HG03521 (cell line): ENCODE results near the gene ANKRD36C.
"Not testable (repeated sequence)": the region's sequence is repeated elsewhere in the genome, so short reads cannot be mapped to it uniquely, and the experiment has no call there.

Source experiments
- ATAC-seq: cut with Tn5 transposase; IDR thresholded peaks from one replicate; pipeline ENCODE4 v1.9.1; 2021; ENCODE audit warnings: mild to moderate bottlenecking, moderate library complexity; ENCODE audit not compliant: unreplicated experiment

ANKRD36C gene

DNA sequence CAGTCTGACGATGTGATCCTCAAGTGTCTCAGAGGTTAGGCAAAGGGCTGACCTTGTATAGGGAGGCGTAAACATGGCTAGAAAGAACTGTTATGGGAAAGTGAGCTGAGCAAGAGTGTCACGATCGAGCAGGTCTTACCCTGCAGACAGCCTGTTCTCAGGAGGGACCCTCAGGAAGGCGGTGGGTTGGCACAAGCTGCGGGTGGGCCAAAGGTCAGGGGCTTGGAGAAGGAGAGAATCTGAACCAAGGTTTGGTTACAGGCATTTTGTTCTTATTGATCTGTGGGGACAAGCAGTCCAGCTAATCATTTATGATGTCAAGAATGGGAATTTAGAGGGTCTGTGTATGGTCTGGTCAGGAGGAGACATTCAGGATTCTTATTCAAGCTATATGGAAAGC, 16.4 kb upstream of the ANKRD36C start:
- not testable (repeated sequence) for ATAC-seq

DNA sequence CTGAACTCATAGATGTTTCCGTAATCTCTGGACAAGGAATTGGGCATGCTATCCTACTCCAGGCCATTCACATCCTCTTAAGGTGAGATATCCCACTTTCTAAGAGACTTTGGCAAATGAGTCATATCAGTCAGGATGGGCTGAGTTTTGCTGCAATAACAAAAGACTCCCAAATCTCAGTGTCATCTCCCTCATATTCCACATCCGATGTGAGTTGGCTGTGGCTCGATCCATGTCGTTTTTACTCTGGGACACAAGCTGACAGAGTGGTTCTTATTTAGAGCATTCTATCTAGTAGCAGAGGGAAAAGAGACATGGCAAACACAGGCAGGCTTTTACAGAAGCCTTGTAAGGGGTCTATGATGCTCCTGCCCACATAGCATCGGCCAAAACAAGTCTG, 14.6 kb upstream of the ANKRD36C start:
- not testable (repeated sequence) for ATAC-seq

DNA sequence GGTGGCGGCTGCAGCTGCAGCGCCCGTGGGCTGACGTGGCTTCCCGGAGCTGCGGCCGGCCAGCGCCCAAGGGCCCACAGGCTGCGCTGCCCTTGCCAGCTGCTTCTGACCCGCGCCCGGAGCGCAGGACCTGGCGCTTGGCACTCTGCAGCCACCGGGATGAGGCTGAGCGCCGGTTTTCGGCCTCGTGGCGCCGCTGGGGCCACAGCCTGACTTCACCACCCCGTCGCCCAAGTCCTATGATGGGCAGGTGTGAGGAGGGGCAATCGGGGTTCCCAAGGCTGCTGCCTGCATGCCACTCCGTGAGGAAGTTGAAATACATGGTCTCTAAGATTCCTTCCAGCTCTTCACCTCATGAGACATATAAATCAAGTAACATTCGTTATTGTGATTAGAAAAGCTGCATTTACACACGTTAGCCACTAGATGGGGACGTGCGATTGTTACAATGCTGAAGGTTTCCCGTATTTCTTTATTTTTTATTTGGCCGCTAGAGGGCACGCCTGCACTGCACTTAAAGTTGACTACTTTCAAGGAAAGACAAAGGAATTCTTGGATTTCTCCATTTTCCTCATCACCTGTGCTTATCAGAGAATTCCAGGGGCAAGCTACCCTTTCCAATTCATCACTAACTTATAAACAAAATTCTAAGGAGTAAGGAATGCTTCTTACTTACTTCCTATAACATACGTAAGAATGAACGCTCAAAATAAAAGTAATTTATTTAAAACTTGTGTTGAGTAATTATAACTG, 1.1 kb upstream of the ANKRD36C start:
- ATAC-seq: not testable (repeated sequence)

DNA sequence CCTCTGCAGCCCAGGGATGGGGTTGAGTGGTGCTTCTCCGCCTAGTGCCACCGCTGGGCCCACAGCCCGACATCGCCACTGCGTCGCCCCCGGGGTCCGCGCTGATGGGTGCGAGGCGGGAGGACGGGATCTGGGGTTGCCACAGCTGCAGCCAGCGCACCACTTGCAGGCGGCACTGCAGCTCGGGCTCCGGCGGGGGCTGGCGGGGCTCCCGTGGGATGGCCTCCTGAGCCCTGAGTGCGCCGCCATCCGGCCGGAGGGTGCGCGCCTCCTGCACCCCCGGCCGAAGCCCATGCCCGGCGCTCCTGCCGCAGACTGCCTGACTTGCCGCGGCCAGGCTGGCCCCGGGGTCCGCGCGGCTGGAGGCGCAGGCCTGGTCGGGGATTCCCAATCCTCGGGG, 478 bp upstream of the ANKRD36C start:
- peak; percentile 43 for ATAC-seq

DNA sequence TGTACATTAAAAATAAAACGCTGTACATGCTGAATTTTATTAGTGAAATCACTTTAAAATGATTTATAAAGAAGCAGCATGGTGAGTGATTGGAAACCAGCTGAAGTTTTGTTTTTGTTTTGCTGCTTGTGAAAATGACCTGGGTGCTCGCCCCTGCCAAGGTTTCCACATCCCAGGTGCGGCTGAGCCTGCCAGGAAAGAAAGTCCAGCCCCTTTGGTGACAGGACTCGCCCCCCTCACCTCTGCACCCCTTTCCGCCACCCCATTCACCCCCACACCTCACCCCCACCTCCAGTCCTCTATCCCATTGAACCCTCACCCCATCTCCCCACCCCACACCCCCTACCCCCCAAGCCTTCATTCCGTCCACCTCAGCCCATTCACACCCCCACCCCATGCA, 740 bp downstream of the ANKRD36C start:
- not testable (repeated sequence) for ATAC-seq

DNA sequence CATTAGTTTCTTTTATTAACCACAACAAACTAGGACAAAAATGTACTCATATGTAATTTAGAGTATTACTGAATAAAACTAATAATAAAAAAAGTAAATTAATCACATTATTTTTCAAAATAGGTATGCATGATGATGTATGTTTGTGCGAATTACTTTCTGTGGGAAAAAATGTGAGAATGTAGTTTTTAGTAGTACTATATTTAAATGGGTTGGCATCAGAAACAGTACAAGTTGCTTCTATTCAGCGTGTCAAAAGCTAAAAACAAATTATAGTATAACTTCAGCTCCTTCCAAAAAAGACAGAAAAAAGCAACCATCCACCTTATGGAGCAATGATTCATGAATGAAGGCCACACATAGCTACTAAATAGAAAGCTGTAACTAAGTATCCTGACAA, 40.0 kb downstream of the ANKRD36C start:
- not testable (repeated sequence) for ATAC-seq

DNA sequence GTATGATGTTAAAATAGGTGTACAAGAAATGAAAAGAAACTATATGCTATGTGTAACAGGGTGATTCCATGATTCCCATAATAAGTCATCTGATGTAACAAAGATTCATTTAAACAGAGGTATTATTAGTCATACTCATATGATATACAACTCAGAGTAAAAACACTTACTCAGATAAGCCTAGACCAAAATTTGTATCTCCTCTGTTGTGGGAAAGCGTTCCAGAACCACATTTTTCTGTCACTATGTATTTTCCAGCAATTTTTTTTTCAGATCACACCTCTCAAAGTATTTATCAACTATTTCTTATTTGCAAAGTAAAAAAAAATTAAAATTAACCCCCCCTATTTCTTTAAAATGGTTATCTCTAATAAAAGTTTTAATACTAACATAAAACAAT, 43.6 kb downstream of the ANKRD36C start:
- not testable (repeated sequence) for ATAC-seq

DNA sequence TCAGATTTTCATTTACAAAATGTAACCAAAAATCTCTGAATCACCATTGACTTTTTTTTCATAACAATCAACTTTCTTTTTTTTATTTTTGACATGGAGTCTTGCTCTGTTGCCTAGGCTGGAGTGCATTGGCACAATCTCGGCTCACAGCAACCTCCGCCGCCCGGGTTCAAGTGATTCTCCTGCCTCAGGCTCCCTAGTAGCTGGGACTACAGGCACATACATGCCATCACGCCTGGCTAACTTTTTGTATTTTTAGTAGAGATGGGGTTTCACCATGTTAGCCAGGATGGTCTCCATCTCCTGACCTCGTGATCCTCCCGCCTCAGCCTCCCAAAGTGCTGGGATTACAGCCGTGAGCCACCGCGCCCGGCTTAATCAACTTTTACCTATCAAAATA, 51.7 kb downstream of the ANKRD36C start:
- ATAC-seq: not testable (repeated sequence)

DNA sequence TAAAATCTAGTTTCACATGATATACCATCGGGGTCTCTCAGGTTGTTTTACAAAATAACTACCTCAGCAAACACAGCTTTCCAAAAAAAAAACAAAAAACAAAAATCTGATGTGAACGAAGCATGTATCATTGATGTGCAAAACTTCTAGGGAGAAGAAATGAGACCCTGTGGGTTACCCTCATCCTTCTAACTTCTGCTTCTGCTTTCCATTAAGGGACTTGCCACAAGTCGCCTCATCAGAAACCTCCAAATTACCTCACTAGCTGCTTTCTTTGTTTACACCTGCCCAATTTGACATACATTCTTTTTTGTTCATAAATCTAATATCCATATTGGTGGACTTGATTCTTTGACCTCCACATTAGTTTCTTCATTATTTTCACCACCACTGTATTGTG, 60.9 kb downstream of the ANKRD36C start:
- not testable (repeated sequence) for ATAC-seq

DNA sequence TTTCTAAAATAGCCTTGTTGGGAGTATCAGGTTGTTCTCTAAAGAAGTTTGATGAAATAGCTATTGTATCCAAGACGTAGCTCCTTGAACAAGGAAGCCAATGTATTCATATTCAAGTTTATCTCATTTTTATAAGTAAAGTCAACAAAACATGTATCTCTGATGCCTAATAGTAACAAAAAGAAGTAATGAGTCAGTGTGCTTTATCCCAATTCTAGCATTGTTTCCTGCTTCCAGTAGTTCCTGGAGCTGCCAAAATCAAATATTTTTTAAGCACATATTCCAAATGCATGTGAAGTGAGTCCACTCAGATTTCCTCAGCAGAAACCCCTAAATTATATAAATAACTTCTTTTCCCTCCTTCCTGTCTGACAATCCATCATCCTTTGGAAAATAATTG, 74.6 kb downstream of the ANKRD36C start:
- not testable (repeated sequence) for ATAC-seq

DNA sequence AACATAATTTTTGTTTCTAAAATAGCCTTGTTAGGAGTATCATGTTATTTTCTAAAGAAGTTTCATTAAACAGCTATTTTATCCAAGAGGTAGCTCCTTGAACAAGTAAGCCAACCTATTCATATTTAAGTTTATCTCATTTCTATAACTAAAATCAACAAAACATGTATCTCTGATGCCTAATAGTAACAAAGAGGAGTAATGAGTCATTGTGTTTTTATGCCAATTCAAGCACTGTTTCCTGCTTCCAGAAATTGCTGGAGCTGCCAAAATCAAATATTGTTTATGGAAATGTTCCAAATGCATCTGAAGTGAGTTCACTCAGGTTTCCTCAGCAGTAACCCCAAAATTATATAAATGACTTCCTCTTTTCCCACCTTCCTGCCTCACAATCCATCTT, 76.5 kb downstream of the ANKRD36C start:
- ATAC-seq: not testable (repeated sequence)

DNA sequence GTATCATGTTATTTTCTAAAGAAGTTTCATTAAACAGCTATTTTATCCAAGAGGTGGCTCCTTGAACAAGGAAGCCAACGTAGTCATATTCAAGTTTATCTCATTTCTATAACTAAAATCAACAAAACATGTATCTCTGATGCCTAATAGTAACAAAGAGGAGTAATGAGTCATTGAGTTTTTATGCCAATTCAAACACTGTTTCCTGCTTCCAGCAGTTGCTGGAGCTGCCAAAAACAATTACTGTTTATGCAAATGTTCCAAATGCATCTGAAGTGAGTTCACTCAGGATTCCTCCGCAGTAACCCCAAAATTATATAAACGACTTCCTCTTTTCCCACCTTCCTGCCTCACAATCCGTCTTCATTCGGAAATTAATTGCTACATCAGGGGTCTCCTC, 80.2 kb downstream of the ANKRD36C start:
- not testable (repeated sequence) for ATAC-seq

DNA sequence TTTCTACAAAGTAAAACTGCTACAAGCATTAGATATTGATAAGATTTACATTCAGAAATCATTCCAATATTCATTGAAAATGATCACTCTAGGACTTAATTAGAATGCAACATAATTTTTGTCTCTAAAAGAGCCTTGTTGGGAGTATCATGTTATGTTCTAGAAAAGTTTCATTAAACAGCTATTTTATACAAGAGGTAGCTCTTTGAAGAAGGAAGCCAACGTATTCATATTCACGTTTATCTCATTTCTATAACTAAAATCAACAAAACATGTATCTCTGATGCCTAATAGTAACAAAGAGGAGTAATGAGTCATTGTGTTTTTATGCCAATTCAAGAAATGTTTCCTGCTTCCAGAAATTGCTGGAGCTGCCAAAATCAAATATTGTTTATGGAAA, 97.2 kb downstream of the ANKRD36C start:
- ATAC-seq: not testable (repeated sequence)

DNA sequence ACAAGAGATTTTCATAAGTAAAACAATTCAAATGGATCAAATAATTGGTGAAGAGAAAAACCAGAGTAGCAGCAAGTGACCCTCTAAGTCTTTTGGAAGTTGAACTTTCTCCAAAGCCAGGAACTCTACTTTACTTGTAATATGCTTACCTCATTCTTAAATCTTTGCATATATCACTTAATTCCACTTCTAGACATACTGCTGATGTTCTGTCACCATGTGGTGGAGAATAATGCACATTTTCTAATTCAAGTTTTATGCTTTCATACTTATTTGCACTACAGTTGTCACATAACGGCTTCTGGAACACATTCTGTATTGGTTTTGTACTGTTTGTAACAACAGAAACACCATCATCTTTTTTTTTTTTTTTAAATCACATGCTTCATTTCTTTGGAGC, 123.7 kb downstream of the ANKRD36C start:
- ATAC-seq: not testable (repeated sequence)

DNA sequence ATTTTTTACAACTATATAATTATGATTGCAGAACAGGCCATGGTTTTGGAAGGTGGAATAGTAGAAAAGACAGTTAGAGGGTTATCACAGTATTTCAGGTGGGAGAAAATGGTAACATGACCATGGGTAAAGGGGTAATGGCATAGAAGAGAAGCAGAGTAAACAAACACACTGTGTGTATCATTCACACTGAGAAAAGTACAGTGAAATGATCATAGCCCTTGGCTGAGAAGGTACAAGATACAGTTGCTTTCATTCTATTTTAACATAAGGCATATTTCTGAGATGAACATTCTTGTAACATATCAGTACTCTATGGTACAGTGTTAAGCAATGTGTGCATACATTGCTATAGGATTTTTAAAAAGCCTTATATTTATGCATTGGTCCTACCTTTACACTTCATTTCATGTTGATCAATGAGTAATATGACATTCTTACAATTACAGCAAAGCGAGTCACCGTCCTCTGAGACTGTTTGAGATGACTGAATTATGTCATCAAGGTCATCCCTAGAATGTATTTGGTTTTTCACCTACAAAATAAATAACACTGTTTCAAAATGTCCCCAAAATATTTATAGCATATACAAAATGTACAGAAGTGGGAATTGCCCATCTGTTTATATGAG, 124.5 kb downstream of the ANKRD36C start:
- not testable (repeated sequence) for ATAC-seq

DNA sequence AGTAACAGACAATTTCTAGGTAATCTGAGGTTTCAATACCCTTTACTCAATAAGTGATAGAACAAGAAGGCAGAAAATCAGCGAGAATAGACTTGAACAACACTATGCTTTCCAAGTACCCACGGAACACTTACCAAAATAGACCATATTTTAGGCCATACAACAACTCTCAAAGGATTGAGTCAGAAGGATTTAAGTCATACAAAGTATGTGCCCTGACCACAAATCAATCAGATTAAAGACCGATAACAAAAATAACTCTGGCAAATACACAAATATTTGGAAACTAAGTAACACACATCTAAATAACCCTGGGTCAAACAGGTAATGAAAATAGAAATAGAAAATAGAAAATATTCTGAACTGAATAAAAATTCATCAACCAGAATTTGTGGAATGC, 129.5 kb downstream of the ANKRD36C start:
- ATAC-seq: not testable (repeated sequence)

DNA sequence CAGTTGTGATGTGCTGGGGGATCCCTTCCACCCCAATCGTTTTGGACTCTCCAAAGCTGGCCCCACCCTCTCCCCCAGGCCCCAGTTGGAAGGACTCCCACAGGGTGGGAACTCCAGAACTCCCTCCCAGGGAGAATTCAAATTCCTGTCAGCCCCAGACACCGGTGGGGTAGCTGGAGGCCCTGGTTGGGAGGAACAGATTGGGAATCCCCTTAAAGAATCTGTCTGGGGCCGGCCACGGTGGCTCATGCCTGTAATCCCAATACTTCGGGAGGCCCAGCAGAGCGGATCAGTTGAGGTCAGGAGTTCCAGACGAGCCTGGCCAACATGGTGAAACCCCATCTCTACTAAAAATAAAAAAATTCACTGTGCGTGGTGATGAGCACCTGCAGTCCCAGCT, 155.5 kb downstream of the ANKRD36C start:
- no peak for ATAC-seq

DNA sequence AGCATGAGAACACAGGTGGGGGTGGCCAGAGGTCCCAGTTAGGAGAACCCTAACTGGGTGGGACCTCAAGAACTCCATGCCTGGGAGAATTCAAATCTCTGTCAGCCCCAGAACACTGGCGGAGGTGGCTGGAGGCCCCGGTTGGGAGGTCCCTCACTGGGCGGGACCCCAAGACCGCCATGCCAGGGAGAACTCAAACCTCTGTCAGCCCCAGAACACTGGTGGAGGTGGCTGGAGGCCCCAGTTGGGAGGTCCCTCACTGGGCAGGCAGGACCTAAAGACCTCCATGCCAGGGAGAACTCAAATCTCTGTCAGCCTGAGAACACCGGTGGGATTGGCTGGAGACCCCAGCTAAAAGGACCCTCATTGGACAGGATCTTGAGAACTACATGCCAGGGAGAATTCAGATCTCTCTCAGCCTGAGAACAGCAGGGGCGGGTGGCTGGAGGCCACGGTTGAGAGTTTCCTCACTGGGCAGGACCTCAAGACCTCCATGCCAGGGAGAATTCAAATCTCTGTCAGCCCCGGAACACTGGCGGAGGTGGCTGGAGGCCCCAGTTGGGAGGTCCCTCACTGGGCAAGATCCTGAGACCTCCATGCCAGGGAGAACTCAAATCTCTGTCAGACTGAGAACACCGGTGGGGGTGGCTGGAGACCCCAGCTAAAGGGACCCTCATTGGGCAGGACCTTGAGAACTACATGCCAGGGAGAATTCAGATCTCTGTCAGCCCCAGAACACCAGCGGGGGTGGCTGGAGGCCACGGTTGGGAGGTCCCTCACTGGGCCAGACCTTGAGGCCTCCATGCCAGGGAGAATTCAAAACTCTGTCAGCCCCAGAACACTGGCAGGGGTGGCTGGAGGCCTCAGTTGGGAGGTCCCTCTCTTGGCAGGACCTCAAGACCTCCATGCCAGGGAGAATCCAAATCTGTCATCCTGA, 157.3 kb downstream of the ANKRD36C start:
- not testable (repeated sequence) for ATAC-seq

DNA sequence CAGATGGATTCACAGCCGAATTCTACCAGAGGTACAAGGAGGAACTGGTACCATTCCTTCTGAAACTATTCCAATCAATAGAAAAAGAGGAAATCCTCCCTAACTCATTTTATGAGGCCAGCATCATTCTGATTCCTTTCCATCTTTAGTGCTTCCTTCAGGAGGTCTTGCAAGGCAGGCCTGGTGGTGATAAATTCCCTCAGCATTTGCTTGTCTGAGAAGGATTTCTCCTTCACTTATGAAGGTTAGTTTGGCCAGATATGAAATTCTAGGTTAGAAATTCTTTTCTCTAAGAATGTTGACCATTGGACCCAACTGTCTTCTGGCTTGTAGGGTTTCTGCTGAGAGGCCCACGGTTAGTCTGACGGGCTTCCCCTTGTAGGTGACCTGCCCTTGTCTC, 167.4 kb downstream of the ANKRD36C start:
- ATAC-seq: not testable (repeated sequence)

DNA sequence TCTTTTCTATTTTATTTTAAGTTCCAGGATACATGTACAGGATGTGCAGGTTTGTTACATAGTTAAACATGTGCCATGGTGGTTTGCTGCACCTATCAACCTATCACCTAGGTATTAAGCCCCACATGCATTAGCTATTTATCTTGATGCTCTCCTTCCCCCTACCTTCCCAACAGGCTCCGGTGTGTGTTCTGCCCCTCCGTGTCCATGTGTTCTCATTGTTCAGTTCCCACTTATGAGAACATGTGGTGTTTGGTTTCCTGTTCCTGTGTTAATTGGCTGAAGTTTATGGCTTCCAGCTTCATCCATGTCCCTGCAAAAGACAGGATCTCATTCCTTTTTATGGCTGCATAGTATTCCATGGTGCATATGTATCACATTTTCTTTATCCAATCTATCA, 174.1 kb downstream of the ANKRD36C start:
- ATAC-seq: not testable (repeated sequence)

DNA sequence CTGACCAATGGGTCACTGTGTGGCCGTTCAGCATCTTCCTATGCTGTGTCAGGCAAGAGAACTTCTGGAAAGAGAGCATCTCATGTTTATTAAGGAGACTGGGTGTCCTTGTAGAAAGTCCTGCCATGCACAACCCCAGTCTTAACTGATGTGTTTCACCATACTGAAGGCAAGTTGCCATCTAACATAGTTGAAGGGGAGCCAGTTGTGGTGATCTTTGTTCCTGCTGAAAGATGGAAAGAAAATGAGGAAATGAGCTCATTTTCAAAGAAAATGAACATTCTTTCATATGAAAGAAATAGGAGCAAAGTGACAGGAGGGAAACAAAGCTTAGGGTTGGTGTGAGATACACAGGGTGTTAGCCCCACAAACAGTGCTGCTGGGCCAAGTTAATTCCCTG, 178.3 kb downstream of the ANKRD36C start:
- not testable (repeated sequence) for ATAC-seq
